ENCODE data around the gene DSCAML1.

The DSCAML1 gene

GRCh38 chr11:117423046-117423575 lies 373.9 kb downstream of the DSCAML1 start:
- no peak overlapping the region for H3K4me3 ChIP-seq (replicated peaks; ENCODE audit: low read depth, low read length)
- TF ChIP-seq CTCF (IDR thresholded peaks at IDR 0.05; ENCODE audit: low read depth, low read length, missing control alignments): no peak
- no peak for DNase-seq (ENCODE audit: extremely low read depth, low read depth)

GRCh38 chr11:117421476-117421875 lies 375.5 kb downstream of the DSCAML1 start:
- H3K4me3 ChIP-seq (replicated peaks; ENCODE audit: low read depth, low read length): no peak overlapping the region
- TF ChIP-seq CTCF (IDR thresholded peaks at IDR 0.05; ENCODE audit: low read depth, low read length, missing control alignments): no peak
- no peak for DNase-seq (ENCODE audit: extremely low read depth, low read depth)

DNA sequence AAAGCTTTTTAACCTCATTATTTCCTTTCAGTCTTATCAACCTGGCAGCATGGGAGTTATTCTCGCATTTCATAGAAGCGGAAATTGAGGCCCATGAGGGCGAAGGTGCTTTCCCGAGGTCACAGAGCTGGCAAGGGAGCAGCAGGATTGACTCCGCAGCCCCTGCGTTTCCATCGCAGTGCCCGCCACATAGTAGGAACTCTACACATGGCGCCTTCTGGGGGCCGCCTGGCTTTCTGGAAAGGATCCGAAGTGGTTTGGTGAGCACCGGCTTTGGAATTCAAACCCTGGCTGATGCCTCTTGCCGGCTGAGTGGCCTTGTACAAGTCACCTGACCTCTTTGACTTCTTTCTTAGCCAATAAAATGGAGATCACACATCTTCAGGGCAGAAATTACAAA lies 376.0 kb downstream of the DSCAML1 start:
- DNase-seq (ENCODE audit: extremely low read depth, low read depth): no peak
- TF ChIP-seq CTCF (IDR thresholded peaks at IDR 0.05; ENCODE audit: low read depth, low read length, missing control alignments): no peak
- no peak overlapping the region for H3K4me3 ChIP-seq (replicated peaks; ENCODE audit: low read depth, low read length)

DNA sequence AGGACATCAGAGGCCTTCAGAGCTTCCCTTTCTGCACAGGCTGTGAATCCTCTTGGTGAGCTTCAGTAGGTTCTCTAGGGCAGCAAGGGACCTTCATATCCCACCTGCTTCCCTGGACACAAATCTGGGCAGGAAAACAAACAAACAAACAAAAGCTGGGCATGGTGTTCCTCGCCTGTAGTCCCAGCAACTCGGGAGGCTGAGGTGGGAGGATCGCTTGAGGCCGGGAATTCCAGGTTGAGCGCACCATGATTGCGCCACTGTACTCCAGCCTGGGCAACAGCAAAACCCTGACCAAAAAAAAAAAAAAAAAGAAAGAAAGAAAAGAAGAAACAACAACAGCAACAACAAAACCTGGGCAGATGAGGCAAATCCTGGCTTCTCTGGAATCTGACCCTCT lies 376.4 kb downstream of the DSCAML1 start:
- TF ChIP-seq CTCF (IDR thresholded peaks at IDR 0.05; ENCODE audit: low read depth, low read length, missing control alignments): no peak
- DNase-seq (ENCODE audit: extremely low read depth, low read depth): no peak
- H3K4me3 ChIP-seq (replicated peaks; ENCODE audit: low read depth, low read length): no peak overlapping the region

GRCh38 chr11:117420143-117420485 lies 376.9 kb downstream of the DSCAML1 start:
- no peak for TF ChIP-seq CTCF (IDR thresholded peaks at IDR 0.05; ENCODE audit: low read depth, low read length, missing control alignments)
- no peak overlapping the region for H3K4me3 ChIP-seq (replicated peaks; ENCODE audit: low read depth, low read length)
- no peak for DNase-seq (ENCODE audit: extremely low read depth, low read depth)

DNA sequence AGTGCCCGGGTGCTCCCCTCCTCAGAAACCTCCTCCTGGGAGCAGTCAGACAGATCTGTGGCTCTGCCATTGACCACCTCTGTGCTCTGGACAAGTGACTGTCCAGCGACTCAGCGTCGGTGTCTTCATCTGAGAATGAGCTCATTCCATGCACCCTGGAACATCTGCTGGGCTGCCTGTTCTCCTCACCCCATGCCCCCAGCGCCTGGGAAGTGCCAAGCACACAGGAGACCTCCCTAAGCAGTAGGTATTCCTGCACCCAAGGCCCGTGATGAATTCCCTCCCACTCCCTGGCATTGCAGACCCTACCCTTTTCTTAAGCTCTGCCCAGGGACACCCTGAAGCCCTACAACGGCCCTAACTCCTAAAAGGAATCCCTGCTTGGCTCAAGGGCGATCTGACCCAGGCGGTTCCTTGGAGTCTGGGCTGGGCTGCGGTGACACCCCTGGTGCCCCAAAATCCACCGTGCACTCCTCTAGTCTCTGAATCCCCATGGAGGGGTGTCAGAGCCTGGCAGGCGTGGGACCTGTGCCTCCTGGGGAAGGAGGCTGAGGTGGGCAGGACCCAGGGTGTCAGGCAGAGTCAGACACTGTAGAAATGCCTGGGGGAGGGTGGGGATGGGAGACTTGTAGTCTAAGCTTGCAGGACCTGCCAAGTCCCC lies 377.4 kb downstream of the DSCAML1 start:
- no peak for TF ChIP-seq CTCF (IDR thresholded peaks at IDR 0.05; ENCODE audit: low read depth, low read length, missing control alignments)
- no peak for DNase-seq (ENCODE audit: extremely low read depth, low read depth)
- H3K4me3 ChIP-seq (replicated peaks; ENCODE audit: low read depth, low read length): no peak overlapping the region
